Upper lobe of left lung (tissue), 4 donors: Measurements from ENCODE around the gene ITPR1.

ENCODE experiments used
- CTCF ChIP-seq, 6 experiments: fragments of 450-650 bp in 4 of 6; fragments of 200-600 bp in 2 of 6; sonication (generic) in 2 of 6; IDR thresholded peaks; one replicate each; pipeline ENCODE4 v1.5.1; 2016 to 2019; ENCODE audit warnings: antibody characterized with exemption in 6 of 6
- POLR2A ChIP-seq, 4 donors: fragments of 450-650 bp; IDR thresholded peaks; one replicate each; pipeline ENCODE4 v1.5.1; 2016 to 2017; ENCODE audit warnings: antibody characterized with exemption in 4 of 4, mild to moderate bottlenecking in 2 of 4
- POLR2AphosphoS5 ChIP-seq, 2 donors: sonication (generic); formaldehyde crosslinking; IDR thresholded peaks; one replicate each; pipeline ENCODE4 v1.5.1; 2017; ENCODE audit warnings: antibody characterized with exemption in 2 of 2

- no peak for TF ChIP-seq POLR2A (IDR thresholded peaks at IDR 0.05)
- no peak for TF ChIP-seq CTCF (IDR thresholded peaks at IDR 0.05)
- TF ChIP-seq POLR2AphosphoS5 (IDR thresholded peaks at IDR 0.05), result no peak
Measured at GRCh38 chr3:4448187-4448586, 45.0 kb upstream of the ITPR1 start.
